ENCODE measurements around the gene NEK9. TPM values are rescaled to one million over a fixed set of nuclear protein-coding genes. Genes with fewer than 3 reads are reported as not detected.

NEK9 gene
- total RNA-seq, 1 experiment from 2014 or later, result 56.5 TPM

- DNase-seq, result no peak
- TF ChIP-seq CTCF (conservative IDR thresholded peaks at IDR 0.05), result no peak
- Histone ChIP-seq H2BK20ac (ENCODE audit: low read depth, low read length, poor library complexity, severe bottlenecking) (no peak overlapping the region), H2AFZ (ENCODE audit: low read length) (no peak overlapping the region), H3K9ac (ENCODE audit: extremely low read depth, insufficient read length, low read length) (no peak overlapping the region), H3K56ac (ENCODE audit: insufficient read length, low read depth, low read length) (no peak overlapping the region), H3K4me2 (ENCODE audit: insufficient read depth, insufficient read length, low read length) (no peak overlapping the region), H2AK5ac (ENCODE audit: insufficient read length, low read length) (no peak overlapping the region), H2BK120ac (ENCODE audit: low read depth, low read length, poor library complexity, severe bottlenecking) (no peak overlapping the region), H3K18ac (ENCODE audit: insufficient read length, low read depth, low read length) (no peak overlapping the region), H3K4me1 (ENCODE audit: insufficient read depth, low read length) (no peaks in the 10 kb centered on the region), H3K23ac (ENCODE audit: insufficient read length, low read depth, low read length) (no peak overlapping the region), H4K91ac (ENCODE audit: insufficient read length, low read depth, low read length) (no peak overlapping the region), H3K9me3 (ENCODE audit: control insufficient read depth, low read depth, low read length) (no peaks in the 10 kb centered on the region), H3K79me1 (ENCODE audit: insufficient read depth, low read depth, low read length, poor library complexity, severe bottlenecking) (no peaks in the 10 kb centered on the region), H3K27me3 (ENCODE audit: insufficient read depth, low read length) (no peaks in the 10 kb centered on the region), H4K20me1 (ENCODE audit: control insufficient read depth, insufficient read depth, insufficient read length) (no peaks in the 10 kb centered on the region), H3K79me2 (ENCODE audit: insufficient read depth, low read length) (no peaks in the 10 kb centered on the region), H3T11ph (ENCODE audit: low read length) (no peak overlapping the region), H2BK15ac (ENCODE audit: low read depth, low read length) (no peak overlapping the region), H2BK12ac (ENCODE audit: insufficient read length, low read depth, low read length) (no peak overlapping the region), H3K14ac (ENCODE audit: insufficient read depth, low read length) (no peak overlapping the region), H3K23me2 (ENCODE audit: insufficient read length, low read depth, low read length, poor library complexity, severe bottlenecking) (no peaks in the 10 kb centered on the region), H3K4ac (ENCODE audit: low read depth, low read length) (no peak overlapping the region), H3K27ac (ENCODE audit: insufficient read length, low read depth, low read length) (no peak overlapping the region), H4K8ac (replicated peaks; ENCODE audit: insufficient read length, low read depth, low read length) (no peak overlapping the region), H4K5ac (ENCODE audit: insufficient read length, low read depth, low read length) (no peak overlapping the region), H2BK5ac (ENCODE audit: insufficient read length, low read length) (no peak overlapping the region)
- Mint-ChIP-seq H3K27ac (no peak overlapping the region; a peak in 1 of 7 replicates), H3K9me3 (no peaks in the 10 kb centered on the region), H3K4me3 (no peak overlapping the region), H3K4me1 (no peaks in the 10 kb centered on the region), H3K36me3 (ENCODE audit: insufficient read depth in 1 of 3, low read depth in 3 of 3) (peaks cover 26 to 81% (median 79%) of the 10 kb centered on the region in 3 experiments; a peak in 6 of 7 replicates), H3K27me3 (ENCODE audit: low read depth) (no peaks in the 10 kb centered on the region)
- WGBS (ENCODE audit: extremely low coverage, insufficient read length, low lambda C conversion rate), result no CpG with 5 or more reads among the region's 2 CpGs
Measured at GRCh38 chr14:75109877-75110276, 17.0 kb downstream of the NEK9 start.
